GM19438 (cell line): ENCODE results near the gene FLT4.
"Not testable (repeated sequence)": the region's sequence is repeated elsewhere in the genome, so short reads cannot be mapped to it uniquely, and the experiment has no call there.

Source experiments
- ATAC-seq: cut with Tn5 transposase; IDR thresholded peaks from one replicate; pipeline ENCODE4 v1.9.1; 2021; ENCODE audit warnings: low read depth; ENCODE audit not compliant: unreplicated experiment

The FLT4 gene

DNA sequence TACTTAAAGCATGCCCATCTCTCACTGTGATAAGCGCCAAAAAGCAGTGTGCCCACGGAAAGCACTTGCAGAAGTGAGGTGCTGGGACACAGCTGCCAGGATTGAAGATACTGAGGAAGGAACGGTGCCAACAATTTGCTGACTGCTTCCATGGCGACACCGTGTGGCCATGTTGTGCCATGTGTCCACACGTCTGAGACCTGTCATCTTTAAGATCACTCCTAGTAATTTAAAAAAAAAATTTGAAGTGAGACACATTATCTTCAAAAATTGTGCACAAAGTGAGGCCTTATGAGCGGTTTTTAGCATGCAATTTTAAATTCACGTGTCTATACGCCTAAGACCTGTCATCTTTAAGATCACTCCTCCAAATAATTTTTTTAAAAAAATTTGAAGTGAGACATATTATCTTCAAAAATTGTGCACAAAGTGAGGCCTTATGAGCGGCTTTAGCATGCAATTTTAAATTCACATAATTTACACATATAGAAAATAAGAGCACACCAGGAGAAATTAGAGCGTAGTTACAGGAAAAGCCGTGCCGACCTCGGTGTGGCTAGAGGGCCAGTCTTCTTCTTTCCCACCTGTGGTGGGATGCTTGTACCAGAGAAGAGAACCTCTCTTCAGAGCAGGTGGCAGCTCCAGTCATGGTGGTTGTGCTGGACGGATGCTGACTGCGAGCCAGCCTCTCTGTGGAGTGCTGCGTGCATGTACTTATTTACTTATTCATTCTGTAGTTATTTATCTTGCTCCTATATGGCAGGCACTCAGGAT is 21.4 kb upstream of the FLT4 start:
- no peak for ATAC-seq

DNA sequence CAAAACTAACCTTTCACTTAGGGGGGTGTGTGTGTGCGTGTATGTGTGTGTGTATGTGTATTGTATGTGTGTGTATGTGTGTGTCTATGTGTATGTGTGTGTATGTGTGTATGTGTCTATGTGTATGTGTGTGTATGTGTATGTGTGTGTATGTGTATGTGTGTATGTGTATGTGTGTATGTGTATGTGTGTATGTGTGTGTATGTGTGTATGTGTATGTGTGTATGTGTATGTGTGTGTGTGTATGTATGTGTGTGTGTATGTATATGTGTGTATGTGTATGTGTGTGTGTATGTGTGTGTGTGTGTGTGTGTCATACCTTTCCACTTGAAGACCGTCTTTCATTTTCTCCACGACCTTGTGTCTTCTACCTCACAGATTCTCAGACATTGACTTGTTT is 20.8 kb upstream of the FLT4 start:
- ATAC-seq: no peak

DNA sequence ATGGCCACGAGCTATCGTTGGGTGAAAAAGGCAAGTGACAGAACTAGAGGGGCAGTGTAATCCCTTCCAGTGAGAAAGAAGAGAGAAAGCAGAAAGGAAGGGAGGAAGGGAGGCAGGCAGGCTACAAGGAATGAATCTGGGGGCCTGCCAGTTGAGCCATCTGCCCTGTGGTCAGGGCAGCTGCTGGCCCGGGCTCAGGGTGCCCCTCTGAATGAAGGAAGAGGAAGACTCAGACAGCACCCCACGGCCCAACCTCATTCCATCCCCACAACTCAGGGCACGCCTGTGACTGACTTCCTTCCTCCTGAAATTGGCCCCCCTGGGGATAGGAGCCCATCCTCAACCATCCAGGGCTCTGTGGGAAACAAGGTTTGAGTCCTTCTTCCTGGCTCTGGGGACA is 20.3 kb upstream of the FLT4 start:
- ATAC-seq: no peak

DNA sequence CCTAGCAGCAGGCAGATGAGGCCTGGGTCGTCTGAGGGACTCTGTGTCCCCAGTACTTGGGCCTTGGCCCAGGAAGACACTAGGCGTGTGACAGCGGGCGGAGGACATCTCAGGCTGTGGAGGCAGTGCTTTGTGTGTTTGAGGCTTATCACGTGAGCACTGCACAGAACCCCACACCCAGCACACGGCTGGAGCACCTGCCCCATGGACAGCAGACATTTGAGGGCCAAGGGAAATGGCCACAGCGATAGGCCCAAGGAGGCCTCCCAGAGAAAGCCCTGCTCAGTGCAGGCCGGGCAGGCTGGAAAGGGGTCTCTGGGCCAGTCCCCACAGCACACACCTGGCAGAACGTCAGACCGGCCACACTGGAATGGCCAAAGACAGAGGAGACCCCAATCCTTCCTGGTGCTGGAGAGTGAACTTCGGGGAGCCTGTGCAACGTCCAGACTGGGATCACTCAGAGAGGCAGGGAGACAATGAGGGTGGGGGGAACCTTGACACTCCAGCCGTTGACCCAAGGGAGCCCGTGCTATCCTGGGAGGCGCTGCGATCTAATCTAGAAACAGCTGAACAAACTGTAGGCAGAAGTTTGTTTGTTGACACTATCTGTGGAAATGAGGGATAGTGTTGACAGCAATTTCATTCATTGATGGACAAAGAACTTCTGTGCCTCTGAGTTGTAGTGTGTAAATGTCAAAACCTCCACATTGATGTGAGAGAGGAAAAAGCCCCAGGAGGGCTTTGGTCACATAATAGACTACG is 19.6 kb upstream of the FLT4 start:
- no peak for ATAC-seq

DNA sequence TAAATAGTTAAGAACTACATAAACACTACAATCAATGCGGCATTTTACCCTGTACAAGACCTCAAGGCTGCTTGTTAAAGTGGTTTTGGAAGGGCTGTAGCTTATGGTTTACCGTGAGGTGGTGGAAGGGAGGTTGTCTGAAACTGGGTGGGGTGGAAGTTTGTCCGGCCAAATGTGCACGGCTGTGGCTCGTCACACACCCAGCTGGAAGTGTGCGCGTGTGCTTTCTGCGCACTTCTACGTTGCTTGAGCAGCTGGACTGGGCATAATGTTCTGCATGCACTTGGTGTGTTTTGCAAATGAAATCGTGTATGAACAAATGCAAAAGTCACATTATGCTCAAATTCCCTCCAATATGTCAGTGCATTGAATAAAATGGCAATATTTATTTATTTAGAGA is 17.4 kb upstream of the FLT4 start:
- no peak for ATAC-seq

DNA sequence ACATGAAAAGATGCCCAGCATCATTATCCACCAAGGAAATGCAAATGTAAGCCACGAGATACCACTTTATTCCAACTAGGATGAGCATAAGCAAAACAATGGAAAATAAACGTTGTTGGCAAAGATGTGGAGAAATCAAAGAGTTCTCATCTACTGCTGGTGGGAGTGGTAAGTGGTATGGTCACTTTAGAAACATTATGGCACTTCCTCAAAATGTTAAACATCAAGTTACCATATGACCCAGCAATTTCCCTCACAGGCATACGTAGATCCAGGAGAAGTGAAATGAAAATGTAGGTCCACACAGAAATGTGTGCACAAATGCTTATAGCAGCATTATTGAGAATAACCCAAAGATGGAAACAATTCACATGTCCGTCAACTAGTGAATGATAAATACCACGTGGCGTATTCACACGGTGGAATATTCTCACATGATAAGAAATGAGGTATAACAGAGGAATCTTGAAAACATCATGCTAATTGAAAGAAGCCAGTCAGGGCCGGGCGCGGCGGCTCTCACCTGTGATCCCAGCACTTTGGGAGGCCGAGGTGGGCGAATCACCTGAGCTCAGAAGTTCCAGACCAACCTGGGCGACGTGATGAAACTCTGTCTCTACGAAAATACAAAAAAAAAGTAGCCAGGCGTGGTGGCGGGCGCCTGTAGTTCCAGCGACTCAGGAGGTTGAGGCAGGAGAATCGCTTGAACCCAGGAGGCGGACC is 16.4 kb upstream of the FLT4 start:
- ATAC-seq: no peak

DNA sequence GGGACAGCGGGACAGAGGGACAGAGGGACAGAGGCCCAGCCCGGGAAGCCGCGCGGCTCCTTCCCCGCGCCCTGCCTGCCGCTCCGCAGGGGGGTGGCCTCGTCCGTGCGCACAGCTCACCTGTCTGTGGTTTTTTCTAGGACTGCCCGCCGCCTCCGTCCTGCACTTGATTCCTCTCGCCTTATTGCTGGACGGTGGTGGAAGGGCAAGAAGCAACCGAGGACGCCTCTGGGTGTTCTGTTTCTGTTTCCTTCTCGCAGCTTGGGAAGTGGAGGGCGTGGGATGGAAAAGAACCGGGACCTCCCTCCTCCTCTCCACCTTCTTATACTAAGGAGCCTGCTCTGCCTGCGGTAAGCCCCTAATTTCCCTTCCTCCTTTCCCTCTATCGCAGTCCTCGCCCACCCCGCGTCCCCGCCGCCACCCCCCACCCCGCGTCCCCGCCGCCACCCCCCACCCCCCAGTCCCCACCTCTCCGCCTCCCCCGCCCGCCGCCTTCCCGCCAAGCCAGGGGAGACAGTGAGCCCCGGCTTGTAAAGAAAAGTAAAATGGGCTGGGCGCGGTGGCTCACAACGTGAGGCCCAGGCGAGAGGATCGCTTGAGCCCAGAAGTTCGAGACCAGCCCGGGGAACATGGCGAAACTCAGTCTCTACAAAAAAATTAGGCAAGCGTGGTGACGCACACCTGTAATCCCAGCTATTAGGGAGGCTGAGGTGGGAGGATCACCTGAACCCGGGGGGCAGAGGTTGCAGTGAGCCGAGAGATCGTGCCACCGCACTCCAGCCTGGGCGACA is 9.6 kb upstream of the FLT4 start:
- no peak for ATAC-seq

DNA sequence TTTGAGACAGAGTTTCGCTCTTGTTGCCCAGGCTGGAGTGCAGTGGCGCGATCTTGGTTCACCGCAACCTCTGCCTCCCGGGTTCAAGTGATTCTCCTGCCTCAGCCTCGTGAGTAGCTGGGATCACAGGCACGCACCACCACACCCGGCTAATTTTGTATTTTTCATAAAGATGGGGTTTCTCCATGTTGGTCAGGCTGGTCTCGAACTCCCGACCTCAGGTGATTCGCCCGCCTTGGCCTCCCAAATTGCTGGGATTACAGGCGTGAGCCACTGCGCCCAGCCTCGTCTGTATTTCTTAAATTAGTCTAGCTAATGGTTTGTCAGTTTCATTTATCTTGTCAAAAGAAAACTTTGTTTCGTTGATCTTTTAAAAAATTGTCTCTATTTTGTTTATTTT is 5.8 kb upstream of the FLT4 start:
- ATAC-seq: not testable (repeated sequence)

DNA sequence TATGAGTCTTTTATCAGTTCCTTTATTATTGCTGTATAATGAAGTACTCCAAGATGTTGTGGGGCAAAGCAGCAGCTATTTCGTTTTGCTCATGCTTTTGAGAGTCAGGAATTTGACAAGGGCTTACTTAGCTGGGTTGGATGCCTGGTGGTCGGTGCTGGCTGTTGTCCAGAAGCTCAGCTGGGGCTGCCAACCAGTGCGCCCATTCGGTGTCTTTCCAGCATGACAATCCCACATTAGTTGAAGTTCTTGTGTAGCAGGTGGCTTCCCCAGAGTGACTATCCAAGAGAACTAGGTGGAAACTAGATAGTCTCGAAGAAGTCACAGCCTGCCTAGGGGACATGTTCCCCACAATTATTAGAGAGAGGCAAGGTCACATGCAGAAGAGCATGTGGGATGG is 3.4 kb upstream of the FLT4 start:
- ATAC-seq: no peak

DNA sequence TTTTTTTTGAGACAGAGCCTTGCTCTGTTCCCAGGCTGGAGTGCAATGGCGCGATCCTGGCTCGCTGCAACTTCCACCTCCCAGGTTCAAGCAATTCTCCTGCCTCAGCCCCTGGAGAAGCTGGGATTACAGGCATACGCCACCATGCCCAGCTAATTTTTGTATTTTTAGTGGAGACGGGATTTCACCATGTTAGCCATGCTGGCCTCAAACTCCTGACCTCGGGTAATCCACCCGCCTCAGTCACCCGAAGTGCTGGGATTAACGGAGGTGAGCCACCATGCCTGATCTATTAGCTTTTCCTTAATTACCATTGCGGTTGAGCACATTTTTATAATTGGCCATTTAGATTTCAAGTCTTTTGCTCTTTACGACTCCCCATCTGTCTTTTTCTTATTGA is 2.9 kb upstream of the FLT4 start:
- no peak for ATAC-seq

DNA sequence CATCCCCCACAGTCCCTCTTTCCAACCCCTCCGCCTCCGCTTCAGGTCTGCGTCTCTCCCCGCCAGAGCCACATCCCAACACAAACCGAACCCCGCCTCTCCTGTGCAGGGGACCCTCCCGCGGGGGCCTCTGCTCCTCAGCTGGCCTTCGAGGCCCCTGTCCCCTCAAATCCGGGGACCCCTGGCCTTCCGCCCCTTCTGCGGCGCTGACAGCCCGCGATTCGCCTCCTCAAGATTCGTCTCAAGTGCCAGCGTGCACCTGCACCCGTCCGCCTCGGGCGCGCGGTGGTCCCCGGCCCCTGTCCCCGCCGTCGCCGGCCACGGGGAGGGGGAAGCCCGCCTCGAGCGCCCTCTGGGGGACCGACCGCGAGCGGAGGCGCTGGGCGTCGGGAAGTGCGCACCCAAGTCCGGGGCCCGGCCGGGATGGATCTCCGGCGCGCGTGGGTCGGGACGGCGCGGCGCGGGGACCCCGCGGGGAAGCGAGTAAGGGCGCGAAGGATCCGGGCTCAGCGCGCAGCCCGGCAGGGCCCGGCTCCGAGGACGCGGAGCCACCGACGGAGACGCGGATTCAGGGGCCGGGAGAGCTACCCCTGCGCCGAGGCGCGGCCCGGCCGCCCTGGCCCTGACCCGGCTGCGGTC is 623 bp downstream of the FLT4 start:
- no peak for ATAC-seq

DNA sequence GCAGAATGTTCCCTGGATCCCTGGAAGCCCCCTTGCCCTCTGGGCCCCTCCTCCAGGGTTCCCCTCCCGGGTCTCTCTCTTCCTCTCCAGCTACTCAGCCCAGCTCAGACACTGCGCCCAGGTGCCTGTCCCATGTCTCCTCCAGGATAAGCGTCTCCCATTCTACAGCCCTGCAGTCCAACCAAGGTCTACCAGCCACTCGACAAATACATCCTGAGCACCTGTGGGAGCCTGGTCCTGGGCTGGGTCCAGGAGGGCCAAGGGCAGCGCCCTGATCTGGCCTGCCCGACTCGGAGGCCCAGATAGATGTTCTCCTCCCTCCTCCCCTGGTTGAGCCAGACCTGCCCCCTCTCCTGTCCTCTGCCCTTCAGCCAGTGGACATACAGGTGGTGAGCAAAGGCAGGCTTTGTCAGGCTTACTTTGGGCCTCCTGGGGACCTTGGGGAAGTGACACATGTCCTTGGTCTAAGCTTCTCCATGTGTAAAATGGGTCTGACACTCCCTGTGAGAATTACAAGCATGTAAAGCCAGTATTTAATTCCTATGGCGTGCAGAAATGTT is 1.4 kb downstream of the FLT4 start:
- ATAC-seq: no peak

DNA sequence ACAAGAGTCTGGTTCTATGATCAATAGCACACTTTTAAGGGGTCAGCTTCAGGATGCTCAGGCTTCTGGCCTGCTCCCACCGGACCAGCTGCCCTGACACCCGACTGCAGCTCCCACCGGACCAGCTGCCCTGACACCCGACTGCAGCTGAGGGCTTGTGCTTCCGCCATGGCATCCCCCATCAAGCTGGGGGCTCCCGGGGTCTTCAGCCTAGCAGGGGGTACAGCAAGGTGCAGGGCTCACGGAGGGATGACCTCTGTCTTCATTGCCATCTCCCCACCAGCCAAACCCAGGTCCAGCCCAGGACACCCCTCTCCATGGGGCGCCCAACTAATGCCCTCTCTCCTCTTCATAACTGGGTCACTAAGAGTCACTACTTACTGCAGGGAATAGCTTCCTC is 1.9 kb downstream of the FLT4 start:
- no peak for ATAC-seq

DNA sequence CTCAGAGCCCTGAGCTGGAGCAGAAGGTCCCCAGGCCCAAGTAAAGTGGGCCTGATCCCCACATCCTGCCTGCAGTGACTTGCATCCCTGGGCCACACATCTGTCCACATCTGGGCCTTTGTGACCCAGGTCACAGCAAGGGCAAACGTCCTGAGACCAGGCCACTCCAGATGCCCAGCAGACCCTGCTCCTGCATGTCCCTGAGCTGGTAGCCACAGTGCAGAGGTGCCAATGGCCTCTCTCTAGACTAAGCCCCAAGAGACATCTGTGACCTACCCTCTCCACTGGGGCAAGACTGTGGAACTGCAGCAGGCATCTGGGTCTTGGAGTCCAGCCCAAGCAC is 2.5 kb downstream of the FLT4 start:
- no peak for ATAC-seq

DNA sequence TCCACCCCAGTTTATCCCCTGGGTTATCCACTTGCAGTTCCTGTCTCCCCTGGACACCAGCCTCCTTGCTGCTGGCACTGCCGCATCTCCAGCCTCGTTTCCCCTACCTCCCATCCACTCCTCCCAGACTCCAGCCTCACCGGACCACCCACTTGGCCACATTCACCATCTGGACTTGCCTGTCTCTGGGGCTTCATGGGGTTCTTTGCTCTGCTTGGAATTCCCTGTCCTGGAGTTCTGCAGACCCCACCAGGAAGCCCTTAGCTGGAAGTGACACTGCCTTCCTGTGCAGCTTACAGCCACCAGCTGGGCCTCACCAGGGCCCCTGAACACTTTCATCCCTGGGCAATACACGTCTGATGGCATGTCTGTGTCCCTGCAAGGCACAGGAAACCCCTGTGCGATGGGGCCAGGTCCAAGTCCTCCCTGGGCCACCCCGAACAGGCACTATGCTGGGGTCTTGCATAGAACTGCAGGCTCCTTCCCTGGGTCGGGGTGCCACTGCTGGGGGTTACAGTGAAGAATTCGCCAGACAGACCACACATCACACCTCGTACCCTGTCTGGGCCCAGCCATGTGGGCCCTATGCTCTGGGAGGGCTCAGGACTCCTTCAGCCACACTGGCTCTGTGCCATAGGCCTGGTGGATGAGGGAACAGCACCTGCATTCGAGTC is 3.0 kb downstream of the FLT4 start:
- ATAC-seq: no peak

DNA sequence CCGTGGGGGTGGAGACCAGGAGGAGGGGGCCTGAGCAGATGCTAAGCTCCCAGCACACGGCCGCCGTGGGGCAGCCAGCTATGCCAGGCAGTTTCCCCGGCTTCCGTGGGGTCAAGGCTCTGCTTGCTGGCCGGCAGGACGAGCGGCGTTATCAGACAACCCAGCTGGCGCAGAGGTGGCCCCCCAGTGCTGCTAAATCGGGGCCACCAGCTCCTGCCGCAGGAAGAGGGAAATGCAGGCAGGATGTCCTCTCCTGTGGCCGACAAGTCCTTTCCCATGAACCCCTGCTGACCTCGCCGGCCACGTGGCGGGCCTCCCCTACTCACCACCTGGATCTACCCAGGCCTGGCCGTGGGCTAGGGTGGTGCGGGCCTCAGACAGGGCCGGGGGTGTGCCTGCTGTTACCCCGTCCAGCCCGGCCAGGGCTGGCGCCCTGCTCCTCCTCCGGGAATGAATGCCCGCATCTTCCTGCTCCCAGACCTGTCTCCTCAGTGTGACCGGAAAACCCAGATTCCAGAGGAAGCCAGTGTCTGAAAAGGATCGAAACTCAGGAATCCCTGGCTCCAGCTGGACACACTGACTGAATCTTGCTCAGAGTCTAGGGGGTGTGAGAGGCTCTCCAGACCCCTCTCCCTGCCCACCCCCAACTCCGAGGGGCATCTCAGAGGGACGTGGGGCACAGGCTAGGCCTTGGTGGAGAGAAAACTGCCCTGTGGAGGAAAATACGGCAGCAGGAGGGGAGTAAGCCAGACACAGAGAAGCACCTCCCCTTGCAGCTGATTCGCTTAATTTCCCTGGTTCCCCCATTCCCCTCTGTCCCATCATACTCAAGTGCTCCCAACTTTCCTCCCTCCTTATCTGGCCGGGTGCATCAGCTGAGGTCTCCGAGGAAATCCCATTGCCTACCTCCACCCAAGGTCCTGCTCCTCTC is 3.9 kb downstream of the FLT4 start:
- no peak for ATAC-seq

DNA sequence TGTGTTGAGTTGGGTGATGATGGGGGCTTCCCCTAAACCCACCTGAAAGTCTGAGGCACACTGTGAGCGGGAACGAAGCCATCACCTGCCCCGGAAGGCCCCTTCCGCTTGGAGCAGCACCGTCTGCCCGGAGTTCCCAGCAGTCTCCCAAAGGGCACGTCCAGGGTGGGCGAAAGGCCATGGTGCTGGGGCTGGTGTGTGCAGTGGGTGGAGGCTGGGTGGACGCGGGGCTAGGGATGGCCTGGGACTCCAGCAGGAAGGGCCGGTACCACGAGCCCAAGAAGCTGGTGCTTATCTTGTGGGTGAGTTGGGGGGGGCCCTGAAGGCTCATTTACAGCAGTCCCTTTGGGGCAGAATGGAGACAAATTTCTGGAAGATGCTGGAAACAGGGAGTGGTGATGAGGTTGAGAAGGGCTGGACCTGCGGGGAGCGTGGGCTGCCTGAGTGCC is 4.6 kb downstream of the FLT4 start:
- ATAC-seq: no peak

DNA sequence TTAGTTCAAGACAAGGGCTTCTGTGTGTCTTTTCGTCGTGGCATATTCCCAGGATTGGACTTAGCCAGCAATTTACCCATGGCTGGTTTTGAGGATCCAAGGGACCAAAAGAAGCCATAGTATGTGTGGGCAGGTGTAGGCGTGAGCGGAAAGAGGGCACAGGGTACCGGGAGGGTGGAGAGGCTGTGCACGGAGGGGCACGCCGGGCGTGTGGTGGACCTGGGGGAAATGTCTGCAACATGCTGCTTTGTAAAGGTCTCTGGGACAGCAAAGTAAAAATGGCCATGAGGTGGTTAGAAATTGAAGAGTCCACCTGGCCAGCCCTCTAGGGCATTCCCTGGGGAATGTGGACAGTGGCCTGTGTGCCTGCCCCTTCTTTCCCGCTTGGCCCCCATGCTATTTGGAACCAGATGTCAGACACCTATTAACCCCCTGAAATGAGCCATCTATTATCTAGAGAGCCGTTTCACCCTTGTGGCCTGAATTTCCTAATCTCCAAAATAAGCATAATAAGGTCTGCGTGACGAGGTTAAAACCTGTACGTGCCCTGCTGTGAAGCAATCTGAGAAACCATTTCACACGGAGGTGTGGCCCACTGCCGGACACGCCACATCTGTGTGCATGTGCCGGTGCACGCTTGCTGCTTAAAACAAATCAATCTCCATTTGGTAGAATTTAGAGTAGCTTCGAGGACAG is 5.1 kb downstream of the FLT4 start:
- ATAC-seq: no peak
